Mucosa of descending colon (tissue), 3 donors: ENCODE data around the gene TOM1L1. TPM values are rescaled to one million over a fixed set of nuclear protein-coding genes. Genes with fewer than 3 reads are reported as not detected.
"Not testable (repeated sequence)": the region's sequence is repeated elsewhere in the genome, so short reads cannot be mapped to it uniquely, and the experiment has no call there.

ENCODE experiments used
- ATAC-seq: fragments of 200-7000 bp; cut with Tn5 transposase; one replicate; pipeline ENCODE4 v1.9.1; 2020; ENCODE audit warnings: mild to moderate bottlenecking, moderate library complexity
- DNase-seq, 3 donors: peaks; one replicate each; pipeline ENCODE4 v3.0.0-alpha.2; 2020
- H3K36me3 ChIP-seq: fragments of 200-600 bp; one replicate; pipeline ENCODE4 v1.8.0; 2021; ENCODE audit warnings: low read depth, mild to moderate bottlenecking
- H3K4me1 ChIP-seq: fragments of 200-600 bp; one replicate; pipeline ENCODE4 v1.8.0; 2021; ENCODE audit warnings: low read depth, mild to moderate bottlenecking
- H3K4me3 ChIP-seq: fragments of 200-600 bp; one replicate; pipeline ENCODE4 v1.8.0; 2021; ENCODE audit warnings: mild to moderate bottlenecking
- H3K9me3 ChIP-seq: fragments of 200-600 bp; one replicate; pipeline ENCODE4 v1.8.0; 2021; ENCODE audit warnings: mild to moderate bottlenecking
- intact Hi-C, 2 donors: fragments of 100-400 bp; cut with DNase I in 1 of 2; cut with micrococcal nuclease in 1 of 2; formaldehyde crosslinking; loops; one replicate each; pipeline versions ENCODE4 v1.11.0 to v1.11.1; 2022; cut with DNase I, micrococcal nuclease
- total RNA-seq, 3 donors: library from RNA; stranded (reverse); fragmentation: NEBNext Ultra II Directional in 2 of 3; extraction: Animal tissue kit (Norgen Biotek cat#: 25700) in 2 of 3; gene quantifications; one replicate each; pipeline versions ENCODE4 v1.2.1 to v1.2.4, GENCODE V29; 2021 to 2023
- TF ChIP-seq, protein P1 (sequence below): fragments of 200-600 bp; IDR thresholded peaks from one replicate; pipeline ENCODE4 v1.8.0; 2022; ENCODE audit warnings: antibody characterized with exemption, mild to moderate bottlenecking
- donor health status: DM: no; HTN: no; CAD: no; lungs with moderate emphysema.
- donor health status: DM: no; HTN: no; CAD: no.
- donor health status: DM: no; HTN: yes; CAD: no.

The TOM1L1 gene
- total RNA-seq, 3 donors from 2014 or later: 37.3 to 68.7 (median 49.8) TPM

DNA sequence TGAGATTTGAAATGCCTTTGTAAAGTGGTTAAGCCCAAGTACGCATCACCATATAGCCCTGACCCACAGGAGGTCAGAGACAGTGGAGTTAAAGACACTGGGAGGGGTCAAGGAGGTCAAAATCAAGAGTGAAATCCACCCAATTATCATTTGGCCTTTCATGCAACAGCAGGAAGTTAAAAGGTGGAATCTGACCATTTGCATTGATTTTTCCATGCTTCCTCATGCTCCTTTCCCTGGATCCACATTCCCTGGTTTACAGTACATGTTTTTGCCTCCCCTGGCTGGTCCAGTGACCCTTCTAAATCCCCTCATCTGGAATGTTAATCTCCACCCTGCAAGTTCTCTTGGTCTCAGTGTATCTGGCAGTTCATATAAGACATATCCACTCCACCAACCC is 36.6 kb upstream of the TOM1L1 start:
- Histone ChIP-seq H3K36me3 (no peaks in the 10 kb centered on the region), H3K9me3 (no peaks in the 10 kb centered on the region), H3K4me1 (no peaks in the 10 kb centered on the region), H3K4me3 (no peak overlapping the region)
- TF ChIP-seq, protein P1, sequence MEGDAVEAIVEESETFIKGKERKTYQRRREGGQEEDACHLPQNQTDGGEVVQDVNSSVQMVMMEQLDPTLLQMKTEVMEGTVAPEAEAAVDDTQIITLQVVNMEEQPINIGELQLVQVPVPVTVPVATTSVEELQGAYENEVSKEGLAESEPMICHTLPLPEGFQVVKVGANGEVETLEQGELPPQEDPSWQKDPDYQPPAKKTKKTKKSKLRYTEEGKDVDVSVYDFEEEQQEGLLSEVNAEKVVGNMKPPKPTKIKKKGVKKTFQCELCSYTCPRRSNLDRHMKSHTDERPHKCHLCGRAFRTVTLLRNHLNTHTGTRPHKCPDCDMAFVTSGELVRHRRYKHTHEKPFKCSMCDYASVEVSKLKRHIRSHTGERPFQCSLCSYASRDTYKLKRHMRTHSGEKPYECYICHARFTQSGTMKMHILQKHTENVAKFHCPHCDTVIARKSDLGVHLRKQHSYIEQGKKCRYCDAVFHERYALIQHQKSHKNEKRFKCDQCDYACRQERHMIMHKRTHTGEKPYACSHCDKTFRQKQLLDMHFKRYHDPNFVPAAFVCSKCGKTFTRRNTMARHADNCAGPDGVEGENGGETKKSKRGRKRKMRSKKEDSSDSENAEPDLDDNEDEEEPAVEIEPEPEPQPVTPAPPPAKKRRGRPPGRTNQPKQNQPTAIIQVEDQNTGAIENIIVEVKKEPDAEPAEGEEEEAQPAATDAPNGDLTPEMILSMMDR: no peak
- DNase-seq (no peak), ATAC-seq (no peak)
- intact Hi-C loops: no loop called here

DNA sequence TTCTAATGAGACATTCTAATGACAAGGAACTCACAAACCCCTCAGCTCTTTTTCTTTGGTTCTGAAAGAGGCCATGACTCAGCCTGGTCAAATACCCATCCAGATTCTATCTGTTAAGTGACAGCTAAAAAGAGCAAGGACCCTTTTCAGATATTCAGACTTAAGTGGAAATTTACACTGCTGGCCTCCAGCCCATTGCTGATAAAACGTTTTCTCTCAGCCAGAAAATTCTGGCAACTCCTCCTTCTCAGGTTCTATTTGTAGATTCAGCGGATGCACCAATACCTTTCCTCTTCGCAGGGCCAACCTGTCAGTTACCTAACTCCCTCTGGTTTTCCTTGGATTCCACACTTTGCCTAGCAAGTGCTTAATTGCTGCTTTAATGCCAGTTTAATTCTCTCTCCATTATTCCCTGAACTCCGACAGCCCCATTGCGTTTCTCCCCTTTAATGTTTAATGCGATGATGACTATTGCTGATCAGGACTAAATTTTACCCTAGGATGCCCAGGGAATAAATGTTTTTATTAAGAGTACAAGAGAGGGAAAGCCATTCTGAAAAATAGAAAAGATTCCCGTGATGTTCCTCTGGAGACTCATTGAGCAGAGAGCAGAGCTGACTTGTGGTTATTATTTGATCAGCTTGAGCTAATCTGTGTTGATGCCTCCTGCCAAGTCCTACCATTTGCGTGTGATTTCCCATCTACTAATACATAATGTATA is 35.9 kb upstream of the TOM1L1 start:
- ATAC-seq: no peak
- no peak for DNase-seq
- Histone ChIP-seq H3K36me3 (no peaks in the 10 kb centered on the region), H3K9me3 (no peaks in the 10 kb centered on the region), H3K4me3 (no peak overlapping the region), H3K4me1 (no peaks in the 10 kb centered on the region)
- intact Hi-C loops: no loop called here
- TF ChIP-seq, protein P1: no peak

DNA sequence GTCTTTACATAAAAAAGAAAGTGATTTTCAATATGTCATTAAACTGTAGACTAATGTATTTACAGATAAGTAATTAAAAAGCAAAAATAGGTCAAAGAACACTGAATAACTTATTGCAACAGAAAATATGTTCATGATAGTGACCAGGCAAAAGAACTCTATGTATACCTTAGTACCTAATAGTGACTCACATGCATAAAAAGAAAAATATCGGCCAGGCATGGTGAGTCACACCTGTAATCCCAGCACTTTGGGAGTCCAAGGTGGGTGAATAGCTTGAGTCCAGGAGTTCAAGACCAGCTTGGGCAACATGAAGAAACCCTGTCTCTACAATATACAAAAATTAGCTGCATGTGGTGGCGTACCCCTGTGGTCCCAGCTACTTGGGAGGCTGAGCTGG is 33.0 kb upstream of the TOM1L1 start:
- no peaks in the 10 kb centered on the region for H3K36me3 ChIP-seq
- TF ChIP-seq, protein P1: no peak
- intact Hi-C loops: no loop called here
- DNase-seq: no peak
- no peak overlapping the region for H3K4me3 ChIP-seq
- ATAC-seq: no peak
- H3K4me1 ChIP-seq: no peaks in the 10 kb centered on the region
- no peaks in the 10 kb centered on the region for H3K9me3 ChIP-seq

DNA sequence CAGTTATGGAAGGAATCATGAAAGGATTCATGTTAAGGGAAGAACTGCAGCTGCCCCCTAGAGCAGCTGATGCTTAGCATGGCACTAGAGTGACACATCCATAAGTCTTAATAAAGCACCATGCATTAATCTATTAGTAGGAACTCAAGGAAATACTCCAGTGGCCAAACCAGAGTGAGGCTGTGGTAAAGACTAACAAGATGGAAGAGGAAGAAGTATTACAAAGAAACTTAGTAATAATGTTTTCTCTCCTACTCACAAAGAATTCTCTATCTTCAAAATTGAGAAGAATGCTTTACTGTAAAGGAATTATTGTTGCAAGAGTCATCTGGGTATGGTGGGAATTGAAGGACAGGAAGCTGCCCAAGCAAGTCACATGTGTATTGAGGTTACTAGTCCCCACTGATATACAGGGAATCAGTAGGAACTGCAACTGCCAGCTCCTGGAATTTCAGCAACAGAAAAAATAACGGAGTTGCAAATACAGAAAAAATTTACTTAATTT is 29.9 kb upstream of the TOM1L1 start:
- H3K9me3 ChIP-seq: no peaks in the 10 kb centered on the region
- TF ChIP-seq, protein P1: no peak
- no peaks in the 10 kb centered on the region for H3K36me3 ChIP-seq
- DNase-seq (no peak), ATAC-seq (no peak)
- no peaks in the 10 kb centered on the region for H3K4me1 ChIP-seq
- intact Hi-C loops: no loop called here
- H3K4me3 ChIP-seq: no peak overlapping the region

DNA sequence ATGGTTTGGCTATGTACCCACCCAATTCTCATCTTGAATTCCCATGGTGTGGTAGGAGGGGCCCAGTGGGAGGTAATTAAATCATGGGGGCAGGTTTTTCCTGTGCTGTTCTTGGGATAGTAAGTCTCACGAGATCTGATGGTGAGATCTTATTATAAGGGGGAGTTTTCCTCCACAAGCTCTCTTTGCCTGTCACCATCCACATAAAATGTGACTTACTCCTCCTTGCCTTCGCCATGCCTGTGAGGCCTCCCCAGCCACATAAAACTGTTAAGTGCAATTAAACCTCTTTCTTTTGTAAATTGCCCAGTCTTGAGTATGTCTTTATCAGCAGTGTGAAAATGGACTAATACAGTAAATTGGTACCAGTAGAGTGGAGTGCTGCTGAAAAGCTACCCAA is 24.7 kb upstream of the TOM1L1 start:
- ATAC-seq, H3K36me3 ChIP-seq, DNase-seq, H3K9me3 ChIP-seq, H3K4me1 ChIP-seq, intact Hi-C loops, H3K4me3 ChIP-seq: not testable (repeated sequence)

DNA sequence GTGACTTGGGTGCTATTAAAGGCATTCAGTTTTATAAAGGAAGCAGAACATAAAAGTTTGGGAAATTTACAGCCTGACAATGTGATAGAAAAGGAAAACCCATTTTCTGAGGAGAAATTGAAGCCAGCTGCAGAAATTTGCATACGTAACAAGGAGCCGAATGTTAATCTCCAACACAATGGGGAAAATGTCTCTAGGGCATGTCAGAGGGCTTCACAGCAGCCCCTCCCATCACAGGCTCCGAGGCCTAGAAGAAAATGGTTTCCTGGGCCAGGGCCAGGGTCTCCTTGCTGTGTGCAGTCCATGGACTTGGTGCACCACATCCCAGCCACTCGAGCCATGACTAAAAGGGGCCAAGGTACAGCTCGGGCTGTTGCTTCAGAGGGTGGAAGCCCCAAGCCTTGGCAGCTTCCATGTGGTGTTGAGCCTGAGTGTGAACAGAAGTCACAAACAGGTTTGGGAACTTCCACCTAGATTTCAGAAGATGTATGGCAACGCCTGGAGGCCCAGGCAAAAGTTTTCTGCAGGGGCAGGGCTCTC is 23.9 kb upstream of the TOM1L1 start:
- Histone ChIP-seq H3K4me1 (no peaks in the 10 kb centered on the region), H3K36me3 (no peaks in the 10 kb centered on the region), H3K4me3 (no peak overlapping the region), H3K9me3 (no peaks in the 10 kb centered on the region)
- no peak for ATAC-seq
- DNase-seq: no peak
- TF ChIP-seq, protein P1: no peak
- intact Hi-C loops: no loop called here
